GM12891 (cell line): Measurements from ENCODE around the gene ZNF490.
A peak's percentile ranks its signal among the peaks of the same experiment; 100 is the strongest.
"Not testable (repeated sequence)": the region's sequence is repeated elsewhere in the genome, so short reads cannot be mapped to it uniquely, and the experiment has no call there.

Experiments
- DNase-seq: peaks from one replicate; pipeline ENCODE4 v3.0.0; 2011; ENCODE audit warnings: low spot score; ENCODE audit not compliant: insufficient read length
- FAIRE-seq: peaks from 2 replicates; lab custom pipeline; 2011; peaks lifted over from hg19 to GRCh38; lab: Jason Lieb, UNC
- PAX5 ChIP-seq: IDR thresholded peaks from 2 replicates; pipeline ENCODE4 v1.6.1; 2011; ENCODE audit warnings: low read length, moderate library complexity, mild to moderate bottlenecking; ENCODE audit not compliant: insufficient read depth, severe bottlenecking
- POLR2A ChIP-seq: IDR thresholded peaks from 2 replicates; pipeline ENCODE4 v1.6.1; 2011; ENCODE audit warnings: low read depth, low read length, control low read depth
- POLR2AphosphoS5 ChIP-seq: IDR thresholded peaks from 2 replicates; pipeline ENCODE4 v1.6.1; 2011; ENCODE audit warnings: low read depth, low read length, control low read depth
- POU2F2 ChIP-seq: IDR thresholded peaks from 2 replicates; pipeline ENCODE4 v1.6.1; 2011; ENCODE audit warnings: low read depth, mild to moderate bottlenecking, control low read depth, low read length, moderate library complexity
- SPI1 ChIP-seq: IDR thresholded peaks from 2 replicates; pipeline ENCODE4 v1.6.1; 2011; ENCODE audit warnings: low read depth, low read length, control low read depth
- TAF1 ChIP-seq: IDR thresholded peaks from 2 replicates; pipeline ENCODE4 v1.6.1; 2011; ENCODE audit warnings: low read depth, low read length, control low read depth

Gene ZNF490

DNA sequence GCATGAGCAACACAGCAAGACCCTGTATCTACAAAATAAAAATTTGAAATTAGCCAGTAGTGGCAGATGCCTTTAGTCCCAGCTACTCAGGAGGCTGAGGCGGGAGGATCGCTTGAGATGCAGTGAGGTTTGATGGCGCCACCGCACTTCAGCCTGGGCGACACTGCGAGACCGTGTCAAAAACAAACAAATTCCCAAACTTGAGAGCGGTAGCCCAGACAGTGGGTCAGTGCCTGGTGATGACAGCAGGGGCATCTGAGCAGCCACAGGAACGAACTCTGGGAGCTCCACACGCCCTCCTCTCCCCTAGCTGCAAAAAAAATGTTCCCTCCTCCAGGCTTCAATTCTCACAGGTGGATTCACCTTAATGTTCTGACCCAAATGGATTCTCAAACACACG lies 14.1 kb downstream of the ZNF490 start:
- DNase-seq (no peak), FAIRE-seq (no peak)
- TF ChIP-seq SPI1 (no peak), POU2F2 (no peak), POLR2AphosphoS5 (no peak), POLR2A (no peak), TAF1 (no peak), PAX5 (no peak)

DNA sequence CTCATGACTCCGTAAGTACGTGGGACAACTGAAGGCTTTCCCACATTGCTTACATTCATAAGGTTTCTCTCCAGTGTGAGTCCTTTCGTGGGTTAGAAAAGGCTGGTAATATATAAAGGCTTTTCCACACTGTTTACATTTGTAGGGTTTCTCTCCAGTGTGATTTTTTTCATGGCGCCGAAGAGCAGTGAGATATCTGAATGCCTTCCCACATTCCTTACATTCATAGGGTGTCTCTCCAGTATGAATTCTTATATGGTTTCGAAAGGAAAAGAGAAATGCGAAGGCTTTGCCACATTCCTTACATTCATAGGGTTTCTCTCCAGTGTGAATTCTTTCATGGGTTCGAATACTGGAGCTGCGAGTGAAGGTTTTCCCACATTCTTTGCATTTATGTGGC lies 29.5 kb downstream of the ZNF490 start:
- no peak for FAIRE-seq
- TF ChIP-seq POU2F2 (no peak), PAX5 (no peak), TAF1 (no peak), SPI1 (no peak), POLR2AphosphoS5 (no peak), POLR2A (no peak)

DNA sequence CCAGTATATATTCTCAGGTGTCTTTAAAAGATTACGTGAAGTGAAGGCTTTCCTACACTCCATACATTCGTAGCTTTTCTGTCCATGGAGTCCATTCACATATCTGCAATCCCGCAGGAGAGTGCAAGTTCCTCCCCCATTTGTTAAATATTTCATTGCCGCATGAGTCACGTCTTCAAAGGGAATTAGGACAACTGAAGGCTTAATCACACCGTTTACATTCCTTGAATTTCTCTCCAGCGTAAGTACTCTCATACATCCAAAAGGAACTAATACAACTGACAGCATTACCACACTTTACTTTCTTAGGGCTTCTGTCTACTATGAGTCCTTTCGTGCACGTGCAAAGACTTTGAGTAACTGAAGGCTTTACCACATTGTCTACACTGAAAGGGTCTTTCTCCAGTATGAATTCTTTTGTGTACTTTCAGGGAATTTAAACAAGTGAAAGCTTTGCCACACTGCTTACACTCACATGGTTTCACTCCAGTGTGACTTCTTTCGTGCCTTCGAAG lies 30.4 kb downstream of the ZNF490 start:
- FAIRE-seq (no peak), DNase-seq (no peak)
- TF ChIP-seq POLR2A, result no peak
- no peak for TF ChIP-seq POU2F2
- no peak for TF ChIP-seq PAX5
- no peak for TF ChIP-seq POLR2AphosphoS5

More for the DNA sequence above, 29.5 kb downstream of the ZNF490 start:
- no peak for DNase-seq

DNA sequence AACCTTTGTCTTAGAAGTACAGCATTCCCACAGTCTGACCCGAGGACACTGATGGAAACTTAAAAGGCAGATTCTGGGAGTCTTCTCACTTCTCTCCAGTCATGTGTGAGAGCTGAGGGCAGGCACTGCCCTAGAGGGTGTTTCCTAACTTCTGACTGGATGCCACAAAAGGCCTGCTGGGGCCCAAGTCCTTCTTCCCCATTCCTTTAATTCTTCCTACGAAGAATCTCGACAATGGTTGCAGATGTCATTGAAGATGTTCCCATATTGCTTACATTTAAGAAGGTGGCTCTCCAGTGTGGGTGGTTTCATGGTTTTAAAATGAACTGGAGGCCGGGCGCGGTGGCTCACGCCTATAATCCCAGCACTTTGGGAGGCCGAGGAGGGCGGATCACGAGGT lies 32.0 kb downstream of the ZNF490 start:
- DNase-seq, result no peak
- no peak for FAIRE-seq
- no peak for TF ChIP-seq SPI1
- TF ChIP-seq POLR2A, result no peak
- no peak for TF ChIP-seq POU2F2
- TF ChIP-seq POLR2AphosphoS5, result no peak
- no peak for TF ChIP-seq TAF1
- no peak for TF ChIP-seq PAX5

DNA sequence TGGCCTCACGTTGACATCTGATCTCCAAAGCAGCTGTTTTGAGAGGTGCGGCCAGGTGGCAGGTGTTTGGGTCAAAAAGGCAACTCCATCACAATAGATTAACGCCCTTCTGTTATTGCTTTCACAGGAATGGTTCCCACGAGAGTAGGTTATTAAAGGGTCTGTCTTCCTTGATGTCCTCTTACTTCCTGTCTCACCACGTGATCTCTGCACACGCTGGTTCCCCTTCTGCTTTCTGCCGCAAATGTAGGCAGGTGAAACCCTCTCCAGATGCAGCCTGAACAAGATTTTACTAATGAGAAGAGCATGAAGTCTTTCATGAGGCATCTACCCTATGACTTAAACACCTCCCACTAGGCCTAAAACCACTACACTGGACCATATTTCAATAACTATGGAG lies 36.6 kb downstream of the ZNF490 start:
- DNase-seq (no peak), FAIRE-seq (peak; percentile 91)

DNA sequence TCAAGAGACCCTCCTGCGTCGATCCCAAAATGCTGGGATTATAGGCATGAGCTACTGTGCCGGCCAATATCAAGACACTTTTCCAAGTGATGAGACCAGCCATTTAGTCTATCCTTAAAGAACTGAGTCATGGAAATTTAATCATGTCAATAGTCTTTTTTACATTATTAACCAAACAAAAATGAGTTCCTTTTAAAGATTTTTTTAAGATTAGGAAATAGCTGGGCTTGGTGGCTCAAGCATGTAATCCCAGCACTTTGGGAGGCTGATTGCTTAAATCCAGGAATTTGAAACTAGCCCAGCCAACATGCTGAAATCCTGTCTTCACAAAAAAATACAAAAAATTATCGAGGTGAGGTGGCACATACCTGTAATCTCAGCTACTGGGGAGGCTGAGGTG lies 42.7 kb downstream of the ZNF490 start:
- no peak for DNase-seq
- no peak for FAIRE-seq

More for the DNA sequence above, 36.6 kb downstream of the ZNF490 start:
- no peak for TF ChIP-seq PAX5
- TF ChIP-seq TAF1, result no peak
- no peak for TF ChIP-seq POLR2A
- peak; percentile 81 for TF ChIP-seq SPI1

DNA sequence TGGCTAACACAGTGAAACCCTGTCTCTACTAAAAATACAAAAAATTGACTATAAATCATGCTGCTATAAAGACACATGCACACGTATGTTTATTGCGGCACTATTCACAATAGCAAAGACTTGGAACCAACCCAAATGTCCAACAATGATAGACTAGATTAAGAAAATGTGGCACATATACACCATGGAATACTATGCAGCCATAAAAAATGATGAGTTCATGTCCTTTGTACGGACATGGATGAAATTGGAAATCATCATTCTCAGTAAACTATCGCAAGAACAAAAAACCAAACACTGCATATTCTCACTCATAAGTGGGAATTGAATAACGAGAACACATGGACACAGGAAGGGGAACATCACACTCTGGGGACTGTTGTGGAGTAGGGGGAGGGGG lies 44.2 kb downstream of the ZNF490 start:
- FAIRE-seq, result not testable (repeated sequence)

More for the DNA sequence above, 42.7 kb downstream of the ZNF490 start:
- no peak for TF ChIP-seq POU2F2
- no peak for TF ChIP-seq TAF1
- TF ChIP-seq SPI1, result no peak
- no peak for TF ChIP-seq PAX5
- no peak for TF ChIP-seq POLR2A
- no peak for TF ChIP-seq POLR2AphosphoS5

DNA sequence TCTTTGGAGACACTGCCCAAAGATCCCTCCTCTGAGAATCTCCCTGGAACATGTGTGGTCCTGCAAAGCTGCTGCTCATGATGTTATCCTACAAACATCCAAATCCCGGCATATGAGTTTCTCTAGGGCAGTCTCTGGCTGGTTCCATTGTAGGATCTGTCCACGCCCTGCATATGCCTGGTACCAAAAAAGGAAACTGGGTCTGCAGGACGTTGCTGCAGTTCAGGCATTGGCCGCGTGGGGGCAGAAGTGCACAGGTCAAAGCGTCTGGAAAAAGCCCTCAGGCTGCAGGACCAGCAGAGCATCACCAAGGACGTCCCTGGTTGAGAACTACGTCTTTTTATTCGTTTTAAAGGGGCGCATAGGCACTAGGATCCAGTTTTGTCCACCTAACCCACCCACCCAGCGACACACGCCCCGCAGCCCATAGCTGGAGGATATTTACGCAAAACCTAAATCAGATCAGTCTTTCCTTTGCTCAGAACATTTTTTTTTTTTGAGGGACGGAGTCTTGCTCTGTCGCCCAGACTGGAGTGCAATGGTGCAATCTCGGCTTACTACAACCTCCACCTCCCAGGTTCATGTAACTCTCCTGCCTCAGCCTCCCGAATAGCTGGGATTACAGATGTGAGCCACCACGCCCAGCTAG lies 46.5 kb downstream of the ZNF490 start:
- DNase-seq (peak; percentile 87), FAIRE-seq (peak; percentile 96)
- no peak for TF ChIP-seq POLR2AphosphoS5
- no peak for TF ChIP-seq TAF1
- TF ChIP-seq SPI1, result no peak
- no peak for TF ChIP-seq PAX5
- no peak for TF ChIP-seq POLR2A
- TF ChIP-seq POU2F2, result no peak

More for the DNA sequence above, 44.2 kb downstream of the ZNF490 start:
- DNase-seq, result not testable (repeated sequence)

DNA sequence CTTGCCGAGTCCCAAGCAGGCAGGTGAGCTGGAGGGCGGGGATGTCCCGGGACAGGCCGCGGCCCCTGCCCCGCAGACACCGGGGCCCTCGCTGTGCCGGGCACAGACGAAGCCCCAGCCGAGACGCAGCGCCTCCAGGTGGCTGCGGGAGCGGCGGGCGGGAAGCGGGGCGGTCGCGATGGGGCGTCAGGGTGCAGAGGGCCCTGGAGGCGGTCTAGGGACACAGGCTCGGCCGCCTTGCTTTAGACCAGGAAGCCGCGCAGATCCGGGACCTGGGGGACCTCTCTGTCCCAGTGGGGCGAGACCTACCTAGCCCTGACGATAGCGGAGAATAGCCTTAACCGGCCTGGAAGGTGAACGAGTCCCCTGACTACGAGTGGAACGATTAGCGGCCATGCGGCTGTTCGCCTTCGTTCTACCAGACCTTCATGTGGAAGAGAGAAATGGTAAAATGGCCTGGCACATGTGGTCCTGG lies 55.1 kb downstream of the ZNF490 start:
- FAIRE-seq, result no peak

More for the DNA sequence above, 55.1 kb downstream of the ZNF490 start:
- no peak for TF ChIP-seq POLR2AphosphoS5
- no peak for TF ChIP-seq PAX5
- no peak for TF ChIP-seq SPI1
- TF ChIP-seq POLR2A, result no peak
- TF ChIP-seq TAF1, result no peak
- no peak for TF ChIP-seq POU2F2
- no peak for DNase-seq
